Left ventricle myocardium inferior (tissue), 1 donor: Measurements from ENCODE around the gene PPDPF. TPM values are rescaled to one million over a fixed set of nuclear protein-coding genes. Genes with fewer than 3 reads are reported as not detected.

Source experiments
- DNase-seq: peaks from one replicate; pipeline ENCODE4 v3.0.0-alpha.2; 2020
- H3K27ac ChIP-seq: fragments of 200-600 bp; replicated peaks from 2 replicates; pipeline ENCODE4 v1.8.0; 2021
- H3K27me3 ChIP-seq: fragments of 200-600 bp; 2 replicates; pipeline ENCODE4 v1.8.0; 2021; ENCODE audit warnings: low read depth
- H3K36me3 ChIP-seq: fragments of 200-600 bp; 2 replicates; pipeline ENCODE4 v1.8.0; 2021
- H3K4me1 ChIP-seq: fragments of 200-600 bp; 2 replicates; pipeline ENCODE4 v1.8.0; 2021
- H3K4me3 ChIP-seq: fragments of 200-600 bp; 2 replicates; pipeline ENCODE4 v1.8.0; 2021; ENCODE audit warnings: mild to moderate bottlenecking, moderate library complexity
- H3K9me3 ChIP-seq: fragments of 200-600 bp; replicated peaks from 2 replicates; pipeline ENCODE4 v1.8.0; 2021
- intact Hi-C: fragments of 100-400 bp; cut with micrococcal nuclease; formaldehyde crosslinking; loops from one replicate; pipeline ENCODE4 v1.11.0; 2022
- total RNA-seq: library from RNA; stranded (reverse); fragmentation: NEBNext Ultra II Directional; extraction: Animal tissue kit (Norgen Biotek cat#: 25700); gene quantifications from one replicate; pipeline ENCODE4 v1.2.1, GENCODE V29; 2021
- TF ChIP-seq, protein P1 (sequence below): fragments of 200-600 bp; IDR thresholded peaks from 2 replicates; pipeline ENCODE4 v1.8.0; 2021; ENCODE audit warnings: antibody characterized with exemption, mild to moderate bottlenecking, borderline replicate concordance
- donor health status: DM: no; HTN: yes; CAD: no; lungs with severe emphysema.

Gene PPDPF
- total RNA-seq, 1 donor from 2014 or later: 371 TPM

DNA sequence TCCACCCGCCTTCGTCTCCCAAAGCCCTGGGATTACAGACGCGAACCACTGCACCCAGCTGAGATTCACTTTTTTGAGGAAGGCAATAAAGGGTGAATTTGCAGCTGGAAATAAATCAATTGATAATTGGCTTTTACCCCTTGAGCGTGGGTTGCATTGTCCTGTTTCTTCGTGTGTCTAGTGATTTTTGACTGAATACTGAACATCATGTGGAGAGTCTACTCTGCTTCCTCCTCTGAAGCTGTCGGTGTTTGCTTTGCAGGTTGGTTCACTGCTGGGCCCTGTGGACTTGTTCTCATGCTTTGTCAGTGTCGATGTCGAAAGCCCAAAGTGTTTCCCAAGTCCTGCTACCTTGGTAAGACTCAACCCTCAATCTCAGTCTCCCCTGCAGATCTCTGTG lies 15.9 kb upstream of the PPDPF start:
- peaks cover 23% of the 10 kb centered on the region for H3K9me3 ChIP-seq
- H3K4me3 ChIP-seq: no peak overlapping the region
- peaks cover 51% of the 10 kb centered on the region for H3K27me3 ChIP-seq
- H3K36me3 ChIP-seq: no peaks in the 10 kb centered on the region
- TF ChIP-seq, protein P1, sequence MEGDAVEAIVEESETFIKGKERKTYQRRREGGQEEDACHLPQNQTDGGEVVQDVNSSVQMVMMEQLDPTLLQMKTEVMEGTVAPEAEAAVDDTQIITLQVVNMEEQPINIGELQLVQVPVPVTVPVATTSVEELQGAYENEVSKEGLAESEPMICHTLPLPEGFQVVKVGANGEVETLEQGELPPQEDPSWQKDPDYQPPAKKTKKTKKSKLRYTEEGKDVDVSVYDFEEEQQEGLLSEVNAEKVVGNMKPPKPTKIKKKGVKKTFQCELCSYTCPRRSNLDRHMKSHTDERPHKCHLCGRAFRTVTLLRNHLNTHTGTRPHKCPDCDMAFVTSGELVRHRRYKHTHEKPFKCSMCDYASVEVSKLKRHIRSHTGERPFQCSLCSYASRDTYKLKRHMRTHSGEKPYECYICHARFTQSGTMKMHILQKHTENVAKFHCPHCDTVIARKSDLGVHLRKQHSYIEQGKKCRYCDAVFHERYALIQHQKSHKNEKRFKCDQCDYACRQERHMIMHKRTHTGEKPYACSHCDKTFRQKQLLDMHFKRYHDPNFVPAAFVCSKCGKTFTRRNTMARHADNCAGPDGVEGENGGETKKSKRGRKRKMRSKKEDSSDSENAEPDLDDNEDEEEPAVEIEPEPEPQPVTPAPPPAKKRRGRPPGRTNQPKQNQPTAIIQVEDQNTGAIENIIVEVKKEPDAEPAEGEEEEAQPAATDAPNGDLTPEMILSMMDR: no peak
- no peak for DNase-seq
- H3K27ac ChIP-seq: no peak overlapping the region
- intact Hi-C loops: no loop called here
- peaks cover 37% of the 10 kb centered on the region for H3K4me1 ChIP-seq

- Histone ChIP-seq H3K27ac (no peak overlapping the region), H3K4me1 (peaks cover 35% of the 10 kb centered on the region), H3K4me3 (no peak overlapping the region), H3K36me3 (no peaks in the 10 kb centered on the region), H3K27me3 (peaks cover 45% of the 10 kb centered on the region), H3K9me3 (peaks cover 23% of the 10 kb centered on the region)
- intact Hi-C loops: no loop called here
- TF ChIP-seq, protein P1: no peak
- DNase-seq: no peak
Measured at GRCh38 chr20:63505281-63505680, 15.3 kb upstream of the PPDPF start.

GRCh38 chr20:63505723-63506122 lies 14.8 kb upstream of the PPDPF start:
- Histone ChIP-seq H3K36me3 (no peaks in the 10 kb centered on the region), H3K4me3 (no peak overlapping the region), H3K27ac (no peak overlapping the region), H3K27me3 (peaks cover 40% of the 10 kb centered on the region), H3K9me3 (peaks cover 23% of the 10 kb centered on the region), H3K4me1 (peaks cover 30% of the 10 kb centered on the region)
- TF ChIP-seq, protein P1: no peak
- intact Hi-C loops: no loop called here
- DNase-seq: no peak

DNA sequence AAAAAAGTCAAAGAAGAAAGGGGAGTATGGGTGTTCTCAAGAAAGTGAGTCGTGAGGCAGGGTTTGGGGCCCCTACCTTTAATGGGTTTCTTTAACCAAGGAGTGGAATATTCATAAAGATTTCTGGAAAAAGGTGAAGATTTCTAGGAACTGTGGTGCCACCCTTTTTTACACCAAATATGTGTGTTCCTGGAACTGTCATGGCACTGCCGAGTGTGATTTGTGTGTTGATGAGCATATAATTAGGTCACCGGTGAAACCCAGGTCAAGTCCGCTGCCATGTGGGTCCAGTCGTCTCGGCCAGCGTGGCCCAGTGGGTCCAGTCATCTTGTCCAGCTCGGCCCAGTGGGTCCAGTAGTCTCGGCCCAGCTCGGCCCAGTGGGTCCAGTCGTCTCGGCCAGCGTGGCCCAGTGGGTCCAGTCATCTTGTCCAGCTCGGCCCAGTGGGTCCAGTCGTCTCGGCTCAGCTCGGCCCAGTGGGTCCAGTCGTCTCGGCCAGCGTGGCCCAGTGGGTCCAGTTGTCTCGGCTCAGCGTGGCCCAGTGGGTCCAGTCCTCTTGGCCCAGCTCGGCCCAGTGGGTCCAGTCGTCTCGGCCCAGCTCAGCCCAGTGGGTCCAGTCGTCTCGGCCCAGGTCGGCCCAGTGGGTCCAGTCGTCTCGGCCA lies 13.4 kb upstream of the PPDPF start:
- H3K4me1 ChIP-seq: peaks cover 17% of the 10 kb centered on the region
- H3K27me3 ChIP-seq: peaks cover 25% of the 10 kb centered on the region
- no peak for DNase-seq
- no peak overlapping the region for H3K27ac ChIP-seq
- intact Hi-C loops: no loop called here
- no peak overlapping the region for H3K4me3 ChIP-seq
- TF ChIP-seq, protein P1: no peak
- H3K9me3 ChIP-seq: peaks cover 23% of the 10 kb centered on the region
- no peaks in the 10 kb centered on the region for H3K36me3 ChIP-seq

- Histone ChIP-seq H3K27me3 (peaks cover 17% of the 10 kb centered on the region), H3K27ac (no peak overlapping the region), H3K36me3 (no peaks in the 10 kb centered on the region), H3K4me1 (peaks cover 10% of the 10 kb centered on the region), H3K4me3 (no peak overlapping the region), H3K9me3 (peaks cover 23% of the 10 kb centered on the region)
- TF ChIP-seq, protein P1: no peak
- intact Hi-C loops: no loop called here
- DNase-seq: no peak
Measured at GRCh38 chr20:63508072-63508768, 12.3 kb upstream of the PPDPF start.
